Panc1 (cell line): ENCODE results near the gene PADI3.

Experiments used
- CTCF ChIP-seq: fragments of 450-650 bp; IDR thresholded peaks from 2 replicates; pipeline ENCODE4 v1.5.1; 2017; ENCODE audit warnings: mild to moderate bottlenecking
- POLR2AphosphoS5 ChIP-seq: IDR thresholded peaks from 2 replicates; pipeline ENCODE4 v1.6.1; 2012; ENCODE audit warnings: mild to moderate bottlenecking, low read depth, low read length, moderate library complexity
- REST ChIP-seq, 2 experiments: IDR thresholded peaks; 2 replicates each; pipeline ENCODE4 v1.6.1; 2011 to 2012; ENCODE audit warnings: low read depth in 2 of 2, control low read depth in 1 of 2, low read length in 1 of 2, mild to moderate bottlenecking in 1 of 2, moderate library complexity in 1 of 2; ENCODE audit not compliant: insufficient read depth in 1 of 2
- SIN3A ChIP-seq: IDR thresholded peaks from 2 replicates; pipeline ENCODE4 v1.6.1; 2012; ENCODE audit warnings: low read depth, mild to moderate bottlenecking, low read length, moderate library complexity, borderline replicate concordance; ENCODE audit not compliant: insufficient read depth

GRCh38 chr1:17313530-17314309 lies 64.8 kb downstream of the PADI3 start:
- TF ChIP-seq CTCF (no peak), POLR2AphosphoS5 (no peak), SIN3A (no peak), REST (IDR thresholded peaks at IDR 0.05; ENCODE audit: insufficient read depth in 1 of 2, low read depth in 2 of 2, low read length in 1 of 2) (no peak)
